ENCODE measurements around the gene PMFBP1.

Gene PMFBP1, protein sequence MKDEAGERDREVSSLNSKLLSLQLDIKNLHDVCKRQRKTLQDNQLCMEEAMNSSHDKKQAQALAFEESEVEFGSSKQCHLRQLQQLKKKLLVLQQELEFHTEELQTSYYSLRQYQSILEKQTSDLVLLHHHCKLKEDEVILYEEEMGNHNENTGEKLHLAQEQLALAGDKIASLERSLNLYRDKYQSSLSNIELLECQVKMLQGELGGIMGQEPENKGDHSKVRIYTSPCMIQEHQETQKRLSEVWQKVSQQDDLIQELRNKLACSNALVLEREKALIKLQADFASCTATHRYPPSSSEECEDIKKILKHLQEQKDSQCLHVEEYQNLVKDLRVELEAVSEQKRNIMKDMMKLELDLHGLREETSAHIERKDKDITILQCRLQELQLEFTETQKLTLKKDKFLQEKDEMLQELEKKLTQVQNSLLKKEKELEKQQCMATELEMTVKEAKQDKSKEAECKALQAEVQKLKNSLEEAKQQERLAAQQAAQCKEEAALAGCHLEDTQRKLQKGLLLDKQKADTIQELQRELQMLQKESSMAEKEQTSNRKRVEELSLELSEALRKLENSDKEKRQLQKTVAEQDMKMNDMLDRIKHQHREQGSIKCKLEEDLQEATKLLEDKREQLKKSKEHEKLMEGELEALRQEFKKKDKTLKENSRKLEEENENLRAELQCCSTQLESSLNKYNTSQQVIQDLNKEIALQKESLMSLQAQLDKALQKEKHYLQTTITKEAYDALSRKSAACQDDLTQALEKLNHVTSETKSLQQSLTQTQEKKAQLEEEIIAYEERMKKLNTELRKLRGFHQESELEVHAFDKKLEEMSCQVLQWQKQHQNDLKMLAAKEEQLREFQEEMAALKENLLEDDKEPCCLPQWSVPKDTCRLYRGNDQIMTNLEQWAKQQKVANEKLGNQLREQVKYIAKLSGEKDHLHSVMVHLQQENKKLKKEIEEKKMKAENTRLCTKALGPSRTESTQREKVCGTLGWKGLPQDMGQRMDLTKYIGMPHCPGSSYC

DNA sequence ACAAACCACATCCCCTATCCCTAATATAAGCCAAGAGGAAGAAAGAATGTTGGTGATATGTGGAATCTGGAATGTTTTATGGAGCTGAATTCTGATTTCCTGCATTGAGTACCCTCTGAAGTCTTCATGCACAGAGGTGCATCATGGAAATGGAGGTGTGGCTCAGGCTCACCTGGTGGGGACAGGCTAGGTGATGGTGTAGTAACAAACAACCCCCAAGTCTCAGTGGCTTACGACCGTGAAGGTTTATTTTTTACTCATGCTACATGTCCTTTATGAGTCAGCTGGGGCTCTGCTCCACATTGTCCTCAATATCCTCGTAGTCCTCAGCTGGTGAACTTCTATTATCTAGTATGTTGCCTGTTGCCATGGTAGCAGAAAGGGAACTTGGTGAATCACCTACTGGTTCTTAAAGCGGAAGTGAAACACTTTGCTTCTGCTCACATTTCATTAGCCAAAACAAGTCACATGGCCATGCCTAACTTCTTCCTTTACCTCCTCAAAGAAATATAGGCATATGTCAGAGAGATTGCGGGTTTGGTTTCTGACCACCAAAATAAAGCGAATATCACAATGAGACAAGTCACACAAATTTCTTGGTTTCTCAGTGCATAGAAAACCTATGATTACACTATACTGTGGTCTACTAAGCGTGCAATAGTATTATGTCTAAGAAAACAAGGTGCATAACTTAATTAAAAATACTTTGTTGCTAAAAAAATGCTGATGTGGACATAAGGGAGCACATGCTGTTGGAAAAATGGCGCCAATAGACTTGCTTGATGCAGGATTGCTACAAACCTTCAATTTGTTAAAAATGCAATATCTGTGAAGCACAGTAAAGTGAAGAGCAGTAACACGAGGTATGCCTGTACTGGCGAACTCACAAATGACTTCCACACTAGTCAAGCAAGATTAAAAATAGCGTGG, at the start of gene PMFBP1:
Gene PMFBP1, minus strand, starts transcription at position 51 of the 930 bp plus-strand sequence. CDS start 947 bp downstream, outside the sequence.
- DNase-seq (ENCODE audit: extremely low read depth in 1 of 2, low read depth in 1 of 2) = no peak

DNA sequence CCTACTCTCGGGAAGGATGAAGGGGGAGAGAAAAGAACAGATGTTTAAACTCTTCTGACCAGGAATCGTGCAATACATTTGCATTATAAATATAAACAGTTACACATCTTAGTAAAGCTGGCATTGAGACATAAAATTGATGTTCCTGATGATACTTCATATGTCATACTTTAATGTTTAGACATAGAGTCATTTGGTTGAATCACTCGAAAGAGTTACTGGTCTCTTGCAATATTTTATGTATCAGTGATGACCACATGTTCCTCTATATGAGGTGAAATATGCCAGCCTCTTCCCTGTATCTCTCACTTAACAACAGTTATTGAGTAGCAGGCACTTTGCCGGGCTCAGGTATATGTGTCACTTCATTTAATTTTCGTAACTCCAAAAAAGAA, 49.7 kb upstream of the PMFBP1 start:
- no peak for DNase-seq (ENCODE audit: extremely low read depth in 1 of 2, low read depth in 1 of 2)

DNA sequence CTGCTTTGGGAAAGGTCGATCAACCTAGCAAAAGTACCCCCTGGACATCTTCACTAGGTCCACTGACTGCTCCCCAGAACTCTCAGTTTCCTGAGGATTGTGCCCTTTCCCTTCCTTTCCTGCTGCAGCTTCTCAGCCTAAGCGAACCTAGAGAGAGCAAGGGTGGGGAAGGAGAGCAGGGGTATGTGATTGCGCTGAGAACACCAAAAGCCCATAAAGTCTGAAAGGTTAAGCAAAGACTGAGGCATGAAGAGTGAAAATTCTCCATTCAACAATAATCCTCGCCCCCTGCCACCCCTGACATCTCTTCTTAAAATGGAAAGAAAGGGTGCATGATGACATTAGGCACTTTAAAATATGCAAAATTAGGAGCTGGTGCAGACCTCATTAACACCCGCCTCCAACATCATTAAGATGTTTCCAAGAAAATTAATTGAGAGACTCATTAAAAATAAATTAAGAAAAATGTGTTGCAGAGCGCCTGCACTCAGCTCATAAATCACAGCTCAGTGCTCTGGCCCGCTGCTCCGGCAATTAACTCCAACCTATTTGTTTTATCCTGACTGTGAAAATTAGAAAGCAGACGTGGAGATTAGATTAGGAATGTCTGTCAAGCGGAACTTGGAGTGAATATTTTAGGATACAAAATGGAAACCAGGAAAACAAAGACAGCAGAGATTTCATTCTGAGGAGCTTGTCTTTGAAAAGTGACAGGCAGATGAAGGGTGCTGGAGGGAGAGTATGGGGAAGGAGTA, 49.1 kb upstream of the PMFBP1 start:
- DNase-seq (ENCODE audit: extremely low read depth in 1 of 2, low read depth in 1 of 2) = no peak

DNA sequence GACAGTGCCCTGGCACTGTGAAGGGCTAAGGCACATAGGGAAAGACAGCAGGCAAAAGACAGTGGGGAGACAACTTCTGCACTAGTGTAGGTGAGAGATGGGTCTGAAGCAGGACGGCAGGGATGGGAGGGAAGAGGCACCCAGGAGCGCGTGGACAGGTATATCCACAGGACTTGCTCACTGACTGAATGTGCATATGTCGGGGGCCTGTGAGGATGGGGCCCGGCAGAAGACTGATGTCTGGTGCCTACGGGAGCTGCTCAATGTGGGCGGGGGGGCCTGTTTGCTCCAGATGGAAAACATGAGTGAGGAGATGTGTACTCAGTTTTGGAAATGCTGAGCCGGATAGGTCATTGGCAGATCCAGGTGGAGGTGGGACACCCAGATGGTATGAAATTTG, 47.3 kb upstream of the PMFBP1 start:
- no peak for DNase-seq (ENCODE audit: extremely low read depth in 1 of 2, low read depth in 1 of 2)

DNA sequence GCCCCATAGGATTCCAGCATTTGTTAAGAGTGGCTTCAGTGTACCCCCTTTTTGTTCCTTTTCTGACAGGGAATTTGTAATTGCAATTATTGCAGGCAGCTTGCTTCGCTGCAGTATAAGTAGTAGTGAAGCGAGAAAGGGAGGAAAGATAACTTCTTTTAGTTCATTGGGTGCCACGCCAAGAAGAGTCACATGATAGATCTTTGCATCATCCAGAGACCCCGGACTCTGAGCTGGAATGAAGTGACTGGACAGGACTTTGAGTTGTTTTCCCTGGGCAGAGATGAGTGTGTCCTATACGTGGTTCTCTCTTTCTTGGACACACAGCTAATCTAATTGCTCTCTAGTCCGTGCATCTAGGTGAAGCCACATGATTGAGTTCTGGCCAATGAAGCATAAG, 44.8 kb upstream of the PMFBP1 start:
- no peak for DNase-seq (ENCODE audit: extremely low read depth in 1 of 2, low read depth in 1 of 2)

DNA sequence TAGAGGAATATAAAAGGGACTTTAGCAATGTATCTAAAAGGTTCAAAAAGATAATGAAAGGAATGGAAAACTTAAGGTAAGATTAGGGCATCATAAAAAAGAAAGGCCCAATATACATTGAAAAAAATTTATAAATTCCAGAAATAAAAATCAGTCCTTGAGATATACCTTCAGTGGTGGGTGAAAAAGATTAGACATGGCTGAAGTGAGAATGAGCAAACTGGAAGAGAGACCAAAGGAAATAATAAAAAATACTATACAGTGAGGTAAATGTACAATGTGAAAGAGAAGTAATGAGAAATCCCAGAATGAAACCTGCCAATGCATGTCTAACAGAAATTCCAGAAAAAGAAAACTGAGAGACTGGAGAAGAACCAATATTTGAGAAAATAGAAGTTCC, 42.9 kb upstream of the PMFBP1 start:
- no peak for DNase-seq (ENCODE audit: extremely low read depth in 1 of 2, low read depth in 1 of 2)

DNA sequence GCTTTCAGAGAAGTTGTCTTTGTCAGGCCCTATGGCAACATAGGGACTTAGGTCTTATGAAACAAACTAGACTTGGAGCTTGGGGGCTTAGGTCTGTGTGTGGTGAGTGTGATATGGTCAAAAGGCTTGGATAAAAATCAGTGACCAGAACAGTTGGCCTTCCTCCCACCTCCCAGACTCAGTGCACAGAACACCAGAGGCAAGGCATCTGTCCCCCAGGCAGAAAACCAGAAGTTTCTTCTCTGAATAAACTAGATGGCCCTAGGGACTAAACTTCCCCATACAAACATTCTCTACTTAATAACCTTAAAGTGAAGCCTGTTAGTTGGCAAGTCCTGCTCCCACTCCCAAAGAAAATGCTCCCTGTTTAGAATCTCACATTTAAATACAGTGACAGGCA, 39.2 kb upstream of the PMFBP1 start:
- no peak for DNase-seq (ENCODE audit: extremely low read depth in 1 of 2, low read depth in 1 of 2)

DNA sequence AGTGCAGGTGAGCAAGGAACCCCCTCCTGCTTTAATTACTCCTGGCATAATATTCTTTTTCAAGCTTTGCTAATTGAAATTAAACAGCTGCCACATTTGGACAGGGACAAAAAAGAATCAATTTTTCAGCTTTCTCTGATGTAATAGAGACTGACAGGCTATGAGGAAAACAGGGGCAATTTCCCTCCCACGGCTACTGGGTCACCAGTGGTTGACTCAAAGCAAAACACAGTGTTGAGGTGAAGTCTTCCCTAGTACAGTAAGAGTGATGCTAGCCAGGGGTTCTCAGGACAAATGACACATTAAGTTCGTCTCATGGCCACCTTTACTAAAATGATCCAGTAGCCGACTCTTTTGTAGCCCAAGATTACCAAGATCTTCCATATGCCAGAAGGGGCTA, 38.6 kb upstream of the PMFBP1 start:
- DNase-seq (ENCODE audit: extremely low read depth in 1 of 2, low read depth in 1 of 2) = no peak

DNA sequence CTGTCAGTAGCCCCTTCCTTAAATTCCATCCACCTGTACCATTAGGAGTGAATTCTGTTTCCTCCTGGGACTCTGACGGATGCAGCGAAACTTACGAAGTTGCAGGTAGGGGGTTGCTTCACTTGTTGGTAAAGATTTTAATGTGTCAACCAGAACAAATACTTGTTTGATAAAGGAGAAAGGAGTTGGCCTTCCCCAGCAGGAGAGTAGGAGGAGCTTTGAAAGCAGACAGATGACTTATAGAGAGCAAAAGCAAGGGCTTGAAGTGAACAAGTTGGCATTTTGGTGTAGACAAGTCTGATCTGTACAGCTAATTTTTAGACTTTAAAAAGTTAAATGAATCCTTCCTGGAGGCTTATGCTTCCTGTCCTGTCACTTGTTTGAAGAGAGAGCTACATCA, 38.1 kb upstream of the PMFBP1 start:
- DNase-seq (ENCODE audit: extremely low read depth in 1 of 2, low read depth in 1 of 2) = no peak

DNA sequence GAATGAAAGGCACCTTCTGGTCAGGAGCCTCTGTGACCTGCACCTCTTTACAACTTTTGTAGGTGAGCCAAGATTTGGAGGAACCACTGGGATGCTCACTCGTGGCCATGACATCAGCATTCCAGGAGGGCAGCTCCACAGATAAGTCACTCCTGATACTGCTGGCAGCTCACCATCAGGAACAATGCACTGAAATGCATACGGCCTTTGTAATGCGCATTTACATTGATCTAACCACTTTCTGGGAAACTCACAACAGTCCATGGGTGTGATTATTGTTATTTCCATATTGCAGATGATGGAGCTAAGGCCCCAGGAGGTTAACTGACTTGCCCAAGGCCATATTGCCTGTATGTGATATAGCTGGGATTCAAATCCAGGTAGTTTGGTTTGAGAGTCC, 34.3 kb upstream of the PMFBP1 start:
- DNase-seq (ENCODE audit: extremely low read depth in 1 of 2, low read depth in 1 of 2) = no peak

DNA sequence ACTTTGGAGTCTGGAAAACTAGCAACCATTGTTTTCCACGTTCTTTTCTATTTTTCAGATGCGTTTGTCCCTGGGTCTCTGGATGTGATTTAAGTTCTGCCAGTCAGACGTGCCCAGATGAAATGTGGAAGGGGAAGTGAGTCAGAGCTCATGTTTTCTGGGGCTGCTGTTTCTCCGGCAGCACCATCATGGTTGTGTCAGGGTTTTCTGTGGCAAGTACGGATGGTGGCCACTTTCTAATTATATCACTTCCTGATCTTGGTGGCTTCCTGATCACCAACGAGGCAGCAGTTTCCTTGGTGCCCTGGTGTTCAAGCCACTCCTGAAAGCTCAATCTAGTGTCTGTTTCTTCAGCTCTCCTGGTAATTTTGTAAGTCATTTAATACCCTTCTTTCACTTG, 31.4 kb upstream of the PMFBP1 start:
- DNase-seq (ENCODE audit: extremely low read depth in 1 of 2, low read depth in 1 of 2) = no peak

DNA sequence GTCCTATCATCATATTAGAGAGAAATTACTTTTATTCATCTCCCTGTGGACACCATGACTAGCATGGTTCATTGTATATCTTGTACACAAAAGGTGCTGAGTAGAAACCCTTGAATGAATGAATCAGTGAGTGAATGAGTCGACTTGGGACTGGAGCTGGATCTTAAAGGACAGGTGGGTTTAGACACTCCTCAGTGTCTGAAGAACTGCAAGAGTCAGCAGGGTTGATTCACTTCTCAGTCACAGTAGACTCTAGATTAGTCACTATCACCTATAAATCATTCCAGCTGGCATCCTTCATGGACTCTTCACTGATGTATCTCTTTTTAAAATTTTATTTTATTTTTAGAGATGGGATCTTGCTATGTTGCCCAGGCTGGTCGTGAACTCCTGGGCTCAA, 30.1 kb upstream of the PMFBP1 start:
- no peak for DNase-seq (ENCODE audit: extremely low read depth in 1 of 2, low read depth in 1 of 2)

DNA sequence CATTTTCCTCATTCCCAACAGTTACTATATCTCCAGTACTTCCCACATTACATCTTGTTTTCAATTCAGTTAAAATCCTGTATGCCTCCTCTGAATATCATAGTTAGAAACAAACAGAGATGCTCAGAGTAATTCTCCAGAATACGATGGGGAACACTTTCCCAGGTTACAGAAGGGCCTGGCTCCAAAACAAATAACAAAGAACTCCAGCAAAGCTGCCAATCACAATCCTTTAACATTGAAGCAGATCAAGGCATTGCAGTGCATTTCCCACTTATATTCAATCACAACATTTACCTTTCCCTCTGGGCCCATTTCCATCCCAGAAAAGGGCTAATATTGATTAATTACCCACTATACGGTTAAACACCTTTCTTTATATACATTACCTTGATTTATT, 29.4 kb upstream of the PMFBP1 start:
- no peak for DNase-seq (ENCODE audit: extremely low read depth in 1 of 2, low read depth in 1 of 2)

DNA sequence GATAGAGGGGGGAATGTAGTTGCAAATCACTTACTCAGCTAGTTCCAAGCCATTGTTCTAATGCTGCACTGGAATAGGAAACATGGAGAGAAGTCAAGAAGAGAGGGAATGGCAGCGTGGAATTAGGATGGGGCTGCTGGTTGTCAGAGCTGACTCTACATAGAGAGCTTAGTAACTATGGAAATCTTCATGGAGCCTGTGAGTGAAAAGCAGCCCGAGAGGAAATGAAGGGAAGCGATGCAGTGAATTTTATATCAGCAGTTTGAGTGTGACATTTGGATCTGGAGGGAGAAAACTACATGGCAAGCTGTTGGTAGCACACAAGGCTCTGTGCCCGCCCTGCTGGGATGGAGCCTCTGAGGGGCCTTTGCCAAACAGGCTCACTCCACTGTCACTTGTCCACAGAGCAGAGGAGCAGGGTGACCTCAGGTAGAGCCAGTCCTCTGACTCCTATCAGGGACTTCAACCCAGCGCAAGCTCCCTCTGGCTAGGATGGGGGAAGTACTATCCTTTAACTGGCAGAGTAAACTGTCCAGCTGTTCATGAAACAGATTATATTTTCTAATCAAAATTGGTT, 27.9 kb upstream of the PMFBP1 start:
- DNase-seq (ENCODE audit: extremely low read depth in 1 of 2, low read depth in 1 of 2) = no peak

DNA sequence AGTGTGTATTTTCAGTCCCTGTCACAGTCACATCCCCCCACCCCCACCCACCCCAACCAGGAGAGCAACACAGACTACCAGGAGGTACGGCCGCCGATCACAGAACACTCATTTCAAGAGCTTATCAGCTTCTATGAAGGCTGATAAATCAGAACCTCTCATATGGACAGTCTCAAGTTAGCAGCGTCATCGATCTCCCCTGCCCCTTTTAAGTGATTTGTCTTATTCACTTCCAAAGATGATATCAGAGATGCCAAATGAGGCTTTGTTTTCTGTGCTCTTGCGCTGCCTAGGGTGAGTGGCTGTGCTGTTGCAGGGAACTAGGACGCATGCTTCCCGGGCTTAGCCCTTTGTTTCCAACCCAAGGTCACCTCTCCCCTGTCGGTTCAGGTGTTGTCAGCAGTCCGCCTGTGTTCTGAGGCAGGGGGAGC, 26.8 kb upstream of the PMFBP1 start:
- no peak for DNase-seq (ENCODE audit: extremely low read depth in 1 of 2, low read depth in 1 of 2)

DNA sequence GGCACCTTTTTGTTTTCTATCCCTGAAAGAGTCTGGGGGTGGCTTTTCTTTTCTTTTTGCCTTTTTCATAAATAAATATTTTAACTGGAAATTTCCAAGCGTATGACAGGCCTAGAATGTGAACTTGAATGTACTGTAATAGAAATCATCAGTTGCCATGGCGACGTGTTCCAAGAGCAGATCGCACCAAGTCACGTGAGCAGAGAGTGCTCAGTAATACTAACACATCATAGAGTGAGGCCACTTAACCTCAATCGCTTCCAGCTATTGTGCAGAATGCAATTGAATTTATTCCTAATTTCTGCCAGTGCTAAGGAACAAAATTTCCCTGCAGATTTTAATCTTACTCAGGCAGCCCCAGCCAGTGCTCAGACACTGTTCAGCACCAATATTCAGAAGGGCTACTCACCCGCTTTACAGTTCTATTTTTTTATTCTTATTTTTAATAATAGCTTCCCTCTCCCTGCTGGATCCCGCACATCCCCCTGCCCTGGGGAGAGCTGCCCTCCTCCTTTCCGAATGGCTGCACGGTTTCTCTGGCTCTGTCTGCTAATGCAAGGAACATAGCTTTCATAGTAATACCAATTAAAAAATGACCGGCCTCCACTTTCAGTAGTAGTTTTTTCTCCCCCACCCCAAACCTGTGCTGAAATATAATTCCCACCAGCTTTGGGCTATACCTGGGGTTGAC, 26.2 kb upstream of the PMFBP1 start:
- no peak for DNase-seq (ENCODE audit: extremely low read depth in 1 of 2, low read depth in 1 of 2)

DNA sequence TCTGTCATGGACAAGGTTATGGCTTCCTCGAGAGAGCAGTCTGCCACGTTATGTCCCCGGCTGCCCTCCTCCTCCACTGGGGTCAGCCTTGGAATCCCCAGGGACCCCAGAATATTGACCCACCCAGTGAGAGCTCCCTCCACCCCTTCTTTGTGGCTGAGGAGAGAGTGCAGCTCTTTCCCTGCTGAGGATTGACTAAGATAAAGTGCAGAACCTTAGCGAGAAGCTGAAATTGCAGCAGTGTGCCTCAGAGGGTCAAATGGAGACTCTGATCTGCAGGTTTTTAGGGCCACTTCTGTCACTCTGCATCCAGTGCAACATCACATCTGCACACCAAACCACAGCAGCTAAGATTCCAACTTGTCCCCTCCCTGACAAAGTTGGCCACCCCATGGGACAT, 25.6 kb upstream of the PMFBP1 start:
- DNase-seq (ENCODE audit: extremely low read depth in 1 of 2, low read depth in 1 of 2) = no peak

DNA sequence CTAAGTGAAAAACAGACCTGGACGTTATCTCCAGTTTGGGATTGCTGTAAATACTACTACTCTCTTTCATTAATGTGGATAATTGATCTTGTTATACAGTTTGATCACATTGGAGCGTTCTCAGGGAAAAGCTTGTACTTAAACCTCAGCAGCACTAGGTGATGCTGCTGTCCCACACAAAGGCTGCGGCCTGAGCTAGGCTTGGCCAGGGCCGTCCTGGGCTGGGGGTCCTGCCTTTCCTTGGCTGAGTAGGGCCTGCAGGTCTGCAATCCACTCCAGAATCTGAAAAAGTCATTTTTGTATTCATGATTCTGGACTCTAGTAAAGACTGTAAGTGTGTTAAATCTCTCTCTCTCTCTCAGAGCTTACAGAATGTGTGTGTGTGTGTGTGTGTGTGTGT, 23.7 kb upstream of the PMFBP1 start:
- DNase-seq (ENCODE audit: extremely low read depth in 1 of 2, low read depth in 1 of 2) = no peak

DNA sequence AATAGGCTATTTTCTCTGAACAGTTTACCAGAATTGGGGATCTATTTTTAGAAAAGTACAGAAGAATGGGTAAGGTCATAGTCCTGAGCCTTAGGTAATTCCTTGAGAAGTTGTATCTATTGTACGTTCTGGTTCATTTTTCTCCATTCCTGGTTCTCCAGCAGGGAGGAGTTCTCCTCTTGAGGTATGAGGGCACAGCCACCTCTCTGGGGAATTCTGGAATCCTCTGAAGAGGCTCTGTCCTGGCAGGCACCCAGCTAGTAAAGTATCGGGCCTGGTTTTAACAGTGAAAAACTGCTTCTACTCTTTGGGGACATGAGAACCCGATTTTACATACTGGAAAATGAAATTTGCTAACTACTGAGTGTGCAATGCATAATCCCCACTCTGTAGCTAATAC, 19.6 kb upstream of the PMFBP1 start:
- DNase-seq (ENCODE audit: extremely low read depth in 1 of 2, low read depth in 1 of 2) = no peak
